ENCODE results near the gene CDK18. TPM values are rescaled to one million over a fixed set of nuclear protein-coding genes. Genes with fewer than 3 reads are reported as not detected.

Gene CDK18
- total RNA-seq, 1 donor from 2014 or later = 17.8 TPM

DNA sequence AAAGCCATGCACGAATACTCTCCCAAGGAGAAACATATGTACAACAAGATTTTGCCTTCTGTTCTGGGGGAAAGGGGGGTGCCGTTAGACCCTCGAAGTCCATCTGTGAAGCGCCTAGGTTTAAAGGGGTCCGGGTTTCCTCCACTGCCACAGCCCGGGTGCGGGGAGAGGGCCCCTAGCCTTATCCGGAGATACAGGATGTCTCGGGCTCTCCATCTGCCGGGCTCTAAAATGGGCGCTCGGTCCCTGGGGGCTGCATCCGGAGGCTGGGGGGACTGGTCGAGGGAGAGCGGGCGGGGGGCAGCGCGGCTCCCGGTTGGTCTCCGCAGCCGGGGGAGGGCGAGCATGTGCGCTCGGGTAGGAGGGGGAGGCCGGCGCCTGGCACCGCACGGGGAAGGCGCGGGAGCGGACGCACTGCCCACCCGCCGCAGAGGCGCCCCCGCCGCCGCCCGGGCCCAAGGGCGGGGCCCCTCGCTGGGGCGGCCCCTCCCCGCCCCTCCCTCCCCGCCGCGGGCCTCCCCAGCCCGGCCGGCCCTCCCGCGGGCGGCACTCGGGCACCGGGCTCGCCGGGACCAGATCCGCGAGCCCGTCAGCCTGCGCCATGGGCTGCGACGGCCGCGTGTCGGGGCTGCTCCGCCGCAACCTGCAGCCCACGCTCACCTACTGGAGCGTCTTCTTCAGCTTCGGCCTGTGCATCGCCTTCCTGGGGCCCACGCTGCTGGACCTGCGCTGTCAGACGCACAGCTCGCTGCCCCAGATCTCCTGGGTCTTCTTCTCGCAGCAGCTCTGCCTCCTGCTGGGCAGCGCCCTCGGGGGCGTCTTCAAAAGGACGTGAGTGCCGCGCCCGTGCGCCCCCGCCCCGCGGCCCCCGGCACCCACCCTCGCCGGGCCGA is 64.2 kb downstream of the CDK18 start:
- Mint-ChIP-seq H3K27ac (ENCODE audit: unreplicated experiment) (no peak overlapping the region), H3K4me3 (ENCODE audit: unreplicated experiment) (peak overlapping the region; percentile 50), H3K27me3 (ENCODE audit: low read depth, unreplicated experiment) (peaks cover 65% of the 10 kb centered on the region), H3K4me1 (ENCODE audit: low read depth, unreplicated experiment) (peaks cover 2% of the 10 kb centered on the region), H3K9me3 (ENCODE audit: unreplicated experiment) (peaks cover 2% of the 10 kb centered on the region), H3K36me3 (ENCODE audit: low read depth, unreplicated experiment) (no peaks in the 10 kb centered on the region)
- no peak overlapping the region for H3K4me3 ChIP-seq (ENCODE audit: insufficient read depth, low read depth, low read length)
- H4K20me1 ChIP-seq (ENCODE audit: insufficient read depth, low read length) = no peaks in the 10 kb centered on the region
- no peaks in the 10 kb centered on the region for H3K4me1 ChIP-seq (ENCODE audit: insufficient read depth, low read length)
- no peak overlapping the region for H3K27ac ChIP-seq (ENCODE audit: low read depth, low read length)
- FAIRE-seq (no peak), DNase-seq (ENCODE audit: low read depth) (no peak)
- H3K27me3 ChIP-seq (ENCODE audit: insufficient read depth, low read length) = peaks cover 75% of the 10 kb centered on the region
- H3K79me2 ChIP-seq (ENCODE audit: insufficient read depth, low read length) = no peaks in the 10 kb centered on the region
- H3K9me3 ChIP-seq (ENCODE audit: insufficient read depth, low read depth, low read length) = no peaks in the 10 kb centered on the region
- peak; percentile 81 for TF ChIP-seq EZH2 (IDR thresholded peaks at IDR 0.05; ENCODE audit: insufficient read depth, low read length)
- TF ChIP-seq, protein P1, sequence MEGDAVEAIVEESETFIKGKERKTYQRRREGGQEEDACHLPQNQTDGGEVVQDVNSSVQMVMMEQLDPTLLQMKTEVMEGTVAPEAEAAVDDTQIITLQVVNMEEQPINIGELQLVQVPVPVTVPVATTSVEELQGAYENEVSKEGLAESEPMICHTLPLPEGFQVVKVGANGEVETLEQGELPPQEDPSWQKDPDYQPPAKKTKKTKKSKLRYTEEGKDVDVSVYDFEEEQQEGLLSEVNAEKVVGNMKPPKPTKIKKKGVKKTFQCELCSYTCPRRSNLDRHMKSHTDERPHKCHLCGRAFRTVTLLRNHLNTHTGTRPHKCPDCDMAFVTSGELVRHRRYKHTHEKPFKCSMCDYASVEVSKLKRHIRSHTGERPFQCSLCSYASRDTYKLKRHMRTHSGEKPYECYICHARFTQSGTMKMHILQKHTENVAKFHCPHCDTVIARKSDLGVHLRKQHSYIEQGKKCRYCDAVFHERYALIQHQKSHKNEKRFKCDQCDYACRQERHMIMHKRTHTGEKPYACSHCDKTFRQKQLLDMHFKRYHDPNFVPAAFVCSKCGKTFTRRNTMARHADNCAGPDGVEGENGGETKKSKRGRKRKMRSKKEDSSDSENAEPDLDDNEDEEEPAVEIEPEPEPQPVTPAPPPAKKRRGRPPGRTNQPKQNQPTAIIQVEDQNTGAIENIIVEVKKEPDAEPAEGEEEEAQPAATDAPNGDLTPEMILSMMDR (IDR thresholded peaks at IDR 0.05; ENCODE audit: insufficient read depth, low read depth, low read length) = no peak
- no peak overlapping the region for H2AFZ ChIP-seq (ENCODE audit: low read depth, low read length)
- peak overlapping the region; percentile 50 for H3K4me2 ChIP-seq (ENCODE audit: low read length)
- H3K36me3 ChIP-seq (ENCODE audit: insufficient read depth, low read length) = no peaks in the 10 kb centered on the region
- no peak overlapping the region for H3K9ac ChIP-seq (ENCODE audit: low read length)

DNA sequence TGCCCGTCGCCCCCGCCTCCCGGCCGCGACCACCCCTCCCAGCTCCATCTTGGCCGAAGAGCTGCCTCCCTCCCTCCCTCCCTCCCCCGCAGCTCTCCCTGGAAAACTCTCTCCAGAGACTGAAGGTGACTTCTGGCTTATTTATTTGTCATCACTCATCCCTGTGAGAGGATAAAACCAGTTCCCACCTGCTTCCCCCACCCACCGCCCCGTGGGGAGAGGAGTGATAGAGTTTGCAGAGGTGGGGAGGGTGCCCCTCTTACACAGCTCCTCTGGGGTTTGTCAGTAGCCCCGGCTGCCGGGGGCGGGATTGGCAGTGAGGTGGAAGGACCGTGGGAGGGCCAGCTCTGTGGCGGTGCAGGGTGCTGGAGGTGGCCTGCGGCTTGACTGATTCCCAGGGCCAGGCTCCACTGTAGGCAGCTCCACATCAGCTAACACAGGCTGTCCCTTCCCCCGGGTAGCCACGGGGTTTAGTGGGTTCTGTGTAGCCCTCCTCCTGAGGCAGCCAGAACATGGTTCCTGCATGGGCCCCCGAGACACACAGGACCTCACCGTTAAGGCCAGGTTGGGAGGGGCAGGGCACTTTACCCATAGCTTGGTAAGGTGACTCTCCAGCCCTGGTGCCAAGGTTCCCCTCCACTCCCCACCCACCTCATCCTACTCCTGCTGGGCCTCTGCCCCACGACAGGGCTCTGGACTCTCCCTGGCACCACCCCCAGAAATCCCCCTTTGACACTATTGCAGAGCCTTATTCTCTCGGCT is 65.1 kb downstream of the CDK18 start:
- Mint-ChIP-seq H3K27me3 (ENCODE audit: low read depth, unreplicated experiment) (peaks cover 65% of the 10 kb centered on the region), H3K9me3 (ENCODE audit: unreplicated experiment) (peaks cover 2% of the 10 kb centered on the region), H3K4me1 (ENCODE audit: low read depth, unreplicated experiment) (peaks cover 2% of the 10 kb centered on the region), H3K27ac (ENCODE audit: unreplicated experiment) (no peak overlapping the region), H3K36me3 (ENCODE audit: low read depth, unreplicated experiment) (peaks cover 3% of the 10 kb centered on the region), H3K4me3 (ENCODE audit: unreplicated experiment) (no peak overlapping the region)
- DNase-seq (ENCODE audit: low read depth) (no peak), FAIRE-seq (no peak)
- no peaks in the 10 kb centered on the region for H3K9me3 ChIP-seq (ENCODE audit: insufficient read depth, low read depth, low read length)
- TF ChIP-seq, protein P1 (IDR thresholded peaks at IDR 0.05; ENCODE audit: insufficient read depth, low read depth, low read length) = no peak
- peak; percentile 76 for TF ChIP-seq EZH2 (IDR thresholded peaks at IDR 0.05; ENCODE audit: insufficient read depth, low read length)
- H4K20me1 ChIP-seq (ENCODE audit: insufficient read depth, low read length) = no peaks in the 10 kb centered on the region
- H3K36me3 ChIP-seq (ENCODE audit: insufficient read depth, low read length) = no peaks in the 10 kb centered on the region
- H3K4me3 ChIP-seq (ENCODE audit: insufficient read depth, low read depth, low read length) = no peak overlapping the region
- no peaks in the 10 kb centered on the region for H3K4me1 ChIP-seq (ENCODE audit: insufficient read depth, low read length)
- H3K27ac ChIP-seq (ENCODE audit: low read depth, low read length) = no peak overlapping the region
- H3K4me2 ChIP-seq (ENCODE audit: low read length) = no peak overlapping the region
- no peaks in the 10 kb centered on the region for H3K79me2 ChIP-seq (ENCODE audit: insufficient read depth, low read length)
- H3K9ac ChIP-seq (ENCODE audit: low read length) = no peak overlapping the region
- H2AFZ ChIP-seq (ENCODE audit: low read depth, low read length) = no peak overlapping the region
- peaks cover 66% of the 10 kb centered on the region for H3K27me3 ChIP-seq (ENCODE audit: insufficient read depth, low read length)

Data from astrocyte (in vitro differentiated cells and primary cell).